ENCODE measurements around the gene B4GALNT4.

The B4GALNT4 gene

GRCh38 chr11:425301-425700 lies 56.0 kb downstream of the B4GALNT4 start:
- no peak for DNase-seq

GRCh38 chr11:426851-427250 lies 57.6 kb downstream of the B4GALNT4 start:
- no peak for DNase-seq

DNA sequence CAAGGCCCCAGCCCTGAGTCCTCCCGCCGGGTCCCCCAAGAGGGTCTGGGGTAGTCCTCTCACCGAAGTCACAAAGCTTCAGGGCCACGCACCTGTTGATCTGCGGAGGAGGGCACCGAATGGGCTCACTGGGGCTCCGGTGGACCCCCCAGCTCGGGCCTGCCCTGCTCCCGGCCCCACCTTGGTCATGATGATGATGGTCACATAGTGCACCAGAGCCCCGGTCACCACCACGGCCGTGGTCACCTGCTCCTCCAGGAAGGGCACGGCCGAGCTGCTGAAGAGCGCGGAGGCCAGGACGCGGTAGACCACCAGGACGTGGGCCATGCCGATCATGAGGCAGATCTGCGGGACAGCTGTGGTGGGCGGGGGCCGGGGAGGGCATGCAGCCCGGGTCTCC lies 59.0 kb downstream of the B4GALNT4 start:
- no peak for DNase-seq

DNA sequence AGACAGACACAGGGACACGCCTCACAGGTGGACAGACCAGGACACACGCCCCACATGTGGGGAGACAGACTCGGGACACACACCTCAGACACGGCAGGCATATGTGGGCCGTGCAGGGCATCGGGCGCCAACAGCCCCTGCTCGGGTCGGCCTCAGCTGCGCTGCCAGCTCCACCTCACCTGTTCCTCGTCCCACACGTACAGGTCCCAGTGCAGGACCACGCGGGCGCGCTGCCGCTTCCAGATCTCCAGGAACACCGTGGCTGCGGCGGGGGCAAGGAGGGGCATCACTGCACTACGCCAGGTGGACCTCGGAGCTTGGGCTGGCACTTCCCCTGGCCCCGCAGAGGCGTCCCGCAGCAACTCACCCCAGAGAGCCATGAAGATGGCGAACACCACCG lies 60.1 kb downstream of the B4GALNT4 start:
- no peak for DNase-seq

DNA sequence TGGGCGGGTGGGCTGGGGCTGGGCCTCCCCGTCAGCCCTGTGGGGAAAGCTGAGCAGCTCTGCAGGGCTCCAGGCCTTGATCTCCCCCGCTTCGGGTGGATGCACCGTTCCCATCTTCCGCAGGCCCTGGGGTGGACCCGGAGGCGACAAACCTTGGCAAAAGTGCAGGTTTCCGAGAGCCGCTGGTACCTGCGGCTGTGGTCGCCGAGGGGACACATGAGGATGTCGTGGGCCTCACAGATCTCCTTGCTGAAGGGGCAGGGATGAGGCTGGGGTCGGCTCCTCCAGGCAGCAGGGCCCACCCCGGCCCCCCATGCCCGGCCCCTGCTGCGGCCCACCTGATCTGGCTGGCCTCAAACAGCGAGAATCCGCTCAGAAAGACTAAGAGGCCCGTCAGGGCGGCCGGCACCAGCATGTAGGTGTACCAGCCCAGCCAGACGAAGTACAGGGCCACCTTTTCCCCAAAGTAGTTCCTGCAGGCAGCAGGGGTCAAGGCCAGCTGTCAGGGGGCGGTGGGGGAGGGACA lies 60.7 kb downstream of the B4GALNT4 start:
- no peak for DNase-seq

Data from NCI-H1092 treated with DMSO at 0.1 percent for 48 hours (cell line).